K562 (cell line): ENCODE data around the gene TFF2. TPM values are rescaled to one million over a fixed set of nuclear protein-coding genes. Genes with fewer than 3 reads are reported as not detected.

ENCODE experiments used
- CREB1 ChIP-seq, 2 experiments: sonication (generic) in 1 of 2; formaldehyde crosslinking in 1 of 2; IDR thresholded peaks; 2 replicates each; pipeline versions ENCODE4 v1.6.1 to v1.8.0; 2012 to 2022; ENCODE audit warnings: inconsistent platforms in 1 of 2, mild to moderate bottlenecking in 1 of 2, missing genetic modification reagents in 1 of 2, moderate library complexity in 1 of 2
- CTBP1 ChIP-seq: fragments of 450-650 bp; IDR thresholded peaks from 2 replicates; pipeline ENCODE4 v1.6.1; 2016; ENCODE audit warnings: borderline replicate concordance
- FOXK1 ChIP-seq: sonication (generic); formaldehyde crosslinking; IDR thresholded peaks from 2 replicates; pipeline ENCODE4 v1.8.0; 2022; ENCODE audit warnings: missing genetic modification reagents, mild to moderate bottlenecking, borderline replicate concordance
- FOXK2 ChIP-seq, 2 experiments: fragments of 450-650 bp; IDR thresholded peaks in 1 of 2; conservative IDR thresholded peaks in 1 of 2; 2 replicates each; pipeline ENCODE4 v1.6.1; 2016; ENCODE audit warnings: low read depth in 2 of 2, mild to moderate bottlenecking in 1 of 2
- JUND ChIP-seq, 2 experiments: IDR thresholded peaks; 2 replicates in 1 of 2; 3 replicates in 1 of 2; pipeline ENCODE4 v1.6.1; 2011; ENCODE audit warnings: borderline replicate concordance in 2 of 2, low read depth in 2 of 2, low read length in 2 of 2, improper control_type of control experiment in 1 of 2, missing biosample characterization in 1 of 2, missing genetic modification characterization in 1 of 2, missing genetic modification reagents in 1 of 2
- KDM2B ChIP-seq: fragments of 250-450 bp; sonication (Bioruptor Pico); IDR thresholded peaks from 2 replicates; pipeline ENCODE4 v1.8.0; 2021; ENCODE audit warnings: mild to moderate bottlenecking, moderate library complexity
- L3MBTL2 ChIP-seq: fragments of 450-650 bp; IDR thresholded peaks from 2 replicates; pipeline ENCODE4 v1.6.1; 2016; ENCODE audit warnings: mild to moderate bottlenecking, moderate library complexity
- NR3C1 ChIP-seq: sonication (generic); formaldehyde crosslinking; IDR thresholded peaks from 2 replicates; pipeline ENCODE4 v1.8.1; 2022; ENCODE audit warnings: missing genetic modification reagents
- RB1 ChIP-seq: fragments of 450-650 bp; IDR thresholded peaks from 2 replicates; pipeline ENCODE4 v1.6.1; 2017; ENCODE audit warnings: low read depth, mild to moderate bottlenecking
- RBM25 ChIP-seq: fragments of 200-400 bp; formaldehyde crosslinking; IDR thresholded peaks from 2 replicates; pipeline ENCODE4 v1.6.1; 2018; ENCODE audit warnings: low read length, low read depth, moderate library complexity; ENCODE audit not compliant: severe bottlenecking
- SIX5 ChIP-seq, 2 experiments: IDR thresholded peaks; 2 replicates each; pipeline ENCODE4 v1.6.1; 2011; ENCODE audit warnings: low read length in 2 of 2, borderline replicate concordance in 1 of 2, low read depth in 1 of 2, mild to moderate bottlenecking in 1 of 2, moderate library complexity in 1 of 2; ENCODE audit not compliant: insufficient read depth in 1 of 2
- ZNF232 ChIP-seq: sonication (generic); formaldehyde crosslinking; IDR thresholded peaks from 2 replicates; pipeline ENCODE4 v1.8.0; 2022; ENCODE audit warnings: mild to moderate bottlenecking, missing genetic modification reagents
- ZNF280A ChIP-seq: fragments of 450-650 bp; IDR thresholded peaks from 2 replicates; pipeline ENCODE4 v1.6.1; 2018; ENCODE audit warnings: mild to moderate bottlenecking, low read depth; ENCODE audit not compliant: partially characterized antibody
- ZNF318 ChIP-seq, 2 experiments: fragments of 450-650 bp; IDR thresholded peaks; 2 replicates each; pipeline ENCODE4 v1.6.1; 2016; ENCODE audit warnings: mild to moderate bottlenecking in 2 of 2, borderline replicate concordance in 1 of 2, low read depth in 1 of 2, moderate library complexity in 1 of 2
- ZNF354B ChIP-seq: fragments of 250-450 bp; sonication (Bioruptor Pico); IDR thresholded peaks from 2 replicates; pipeline ENCODE4 v1.4.0; 2020
- polyA plus RNA-seq, 8 experiments: library from polyadenylated mRNA; depleted of rRNA in 4 of 8; stranded (reverse) in 5 of 8; unstranded in 3 of 8; fragments of >200 nt; fragmentation: Nextera tagmentation in 2 of 8; fragmentation: Illumina TruSeq in 1 of 8; extraction: Ambion mirVana in 2 of 8; extraction: Trizol in 1 of 8; gene quantifications; 2 replicates each; pipeline versions ENCODE4 v1.2.1 to v1.2.3, GENCODE V29; 2011 to 2014; ENCODE audit warnings: inconsistent platforms in 1 of 8, missing spikeins in 1 of 8
- total RNA-seq, 7 experiments: library from RNA; depleted of rRNA in 6 of 7; stranded (reverse); fragments of >200 nt in 6 of 7; fragmentation: Illumina TruSeq in 2 of 7; extraction: Trizol in 2 of 7; gene quantifications; 2 replicates each; pipeline versions ENCODE4 v1.2.1 to v1.2.3, GENCODE V29; 2011 to 2021; ENCODE audit warnings: low replicate concordance in 1 of 7

Gene TFF2
- total and polyA plus RNA-seq, 9 of the 15 experiments (the other 6 are each of a cell fraction or from before 2014, with no cell fraction given): not detected

GRCh38 chr21:42337830-42338728 lies 12.7 kb downstream of the TFF2 start (continued):
- TF ChIP-seq ZNF318 (IDR thresholded peaks at IDR 0.05; ENCODE audit: borderline replicate concordance in 1 of 2, low read depth in 1 of 2): no peak
- no peak for TF ChIP-seq ZNF280A
- no peak for TF ChIP-seq ZNF232
- no peak for TF ChIP-seq RBM25
- TF ChIP-seq FOXK1: no peak
- no peak for TF ChIP-seq ZNF354B (CRISPR knock-in tag)
- peak; percentile 38; the same call in 1 of the 2 replicates for TF ChIP-seq CTBP1
- no peak for TF ChIP-seq NR3C1 (CRISPR knock-in tag)
- TF ChIP-seq JUND (IDR thresholded peaks at IDR 0.05; ENCODE audit: borderline replicate concordance, low read depth, low read length): peak; percentile 43; the same call in 1 of the 2 replicates
- TF ChIP-seq JUND (tag; IDR thresholded peaks at IDR 0.05; ENCODE audit: borderline replicate concordance, low read depth, low read length): no peak
- peak in 1 of 2 experiments; percentile 19; a peak in 1 of 4 replicates for TF ChIP-seq FOXK2 (conservative IDR thresholded peaks at IDR 0.05 in 1 of 2, IDR thresholded peaks at IDR 0.05 in 1 of 2; ENCODE audit: low read depth in 2 of 2)
- TF ChIP-seq RB1: peak; percentile 42; the same call in 1 of the 2 replicates
- TF ChIP-seq L3MBTL2: peak; percentile 59; the same call in 1 of the 2 replicates
- TF ChIP-seq SIX5 (IDR thresholded peaks at IDR 0.05; ENCODE audit: borderline replicate concordance in 1 of 2, insufficient read depth in 1 of 2, low read depth in 1 of 2, low read length in 2 of 2): no peak
- no peak for TF ChIP-seq KDM2B (CRISPR knock-in tag)
- TF ChIP-seq CREB1 (IDR thresholded peaks at IDR 0.05): no peak
- no peak for TF ChIP-seq CREB1 (CRISPR knock-in tag; IDR thresholded peaks at IDR 0.05)
